ENCODE measurements around the gene ATP11A.

DNA sequence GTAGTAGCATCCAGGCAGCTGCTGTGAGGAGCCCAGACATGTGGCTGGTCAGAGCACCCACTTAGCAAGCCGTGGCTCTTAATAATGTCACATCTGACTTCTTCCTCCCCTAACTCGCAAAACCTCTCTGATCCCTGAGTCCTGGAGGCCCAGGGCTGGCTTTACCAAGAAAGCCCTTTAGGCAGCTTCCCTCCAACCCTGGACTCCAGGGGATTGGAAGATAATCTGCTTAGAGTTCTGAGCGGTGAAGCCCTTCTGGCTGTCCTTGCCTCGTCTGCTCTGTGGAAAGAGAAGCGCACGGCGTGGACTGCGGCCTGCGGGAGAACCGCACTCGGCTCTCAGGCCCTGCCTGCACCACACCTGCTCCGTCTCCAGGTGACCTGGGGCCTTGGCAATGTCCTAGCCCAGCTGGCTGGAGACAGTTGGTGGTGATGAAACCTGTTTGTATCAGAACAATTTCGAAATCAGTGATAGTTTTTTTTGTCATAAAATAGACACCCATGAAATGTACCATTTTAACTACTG is 214.7 kb downstream of the ATP11A start:
- TF ChIP-seq YY1 (IDR thresholded peaks at IDR 0.05; ENCODE audit: insufficient read depth, insufficient read length) (no peak), ZNF274 (IDR thresholded peaks at IDR 0.05; ENCODE audit: low read depth, low read length) (no peak), SUZ12 (IDR thresholded peaks at IDR 0.05; ENCODE audit: extremely low read depth, insufficient read depth, insufficient read length) (no peak)

Data from NT2/D1 (cell line).